SK-N-MC (cell line): Measurements from ENCODE around the gene TBX19.

ENCODE experiments used
- EZH2 ChIP-seq: fragments of 200-600 bp; sonication (generic); IDR thresholded peaks from one replicate; pipeline ENCODE4 v1.6.1; 2017; ENCODE audit warnings: antibody characterized with exemption
- FOXP2 ChIP-seq: optimal IDR thresholded peaks from 2 replicates; pipeline ENCODE3; 2011; ENCODE audit warnings: mild to moderate bottlenecking, moderate library complexity; ENCODE audit not compliant: insufficient read depth; ENCODE audit errors: extremely low read length, control extremely low read depth
- POLR2AphosphoS5 ChIP-seq: IDR thresholded peaks from 2 replicates; pipeline ENCODE4 v1.6.1; 2012; ENCODE audit warnings: mild to moderate bottlenecking, low read depth, low read length, borderline replicate concordance

DNA sequence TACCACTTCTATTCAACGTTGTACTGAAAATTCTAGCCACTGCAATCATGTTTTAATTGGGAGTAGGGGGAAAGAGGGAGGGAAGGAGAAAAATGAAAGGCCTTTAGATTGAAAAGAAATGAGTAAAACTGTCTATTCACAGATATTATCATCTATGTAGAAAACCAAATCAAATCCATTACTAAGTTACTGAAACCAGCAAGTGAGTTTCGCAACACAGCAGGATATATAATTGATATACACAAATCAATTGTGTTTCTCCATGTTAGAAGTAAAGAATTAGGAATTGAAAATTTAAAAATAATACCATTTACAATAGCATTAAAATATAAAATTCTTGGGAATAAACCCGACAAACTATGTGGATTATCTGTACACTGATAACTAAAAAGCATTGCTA, 35.6 kb upstream of the TBX19 start:
- no peak for TF ChIP-seq EZH2
- TF ChIP-seq POLR2AphosphoS5 = no peak
- TF ChIP-seq FOXP2 = no peak
